Neural cell (in vitro differentiated cells): ENCODE data around the gene CCDC12.

Source experiments
- CTCF ChIP-seq: fragments of 450-650 bp; IDR thresholded peaks from 2 replicates; pipeline ENCODE4 v1.5.1; 2014; ENCODE audit warnings: antibody characterized with exemption, mild to moderate bottlenecking, moderate library complexity; ENCODE audit not compliant: poor library complexity, severe bottlenecking
- EP300 ChIP-seq: fragments of 450-650 bp; conservative IDR thresholded peaks from 2 replicates; pipeline ENCODE4 v1.6.1; 2014; ENCODE audit warnings: antibody characterized with exemption, mild to moderate bottlenecking, moderate library complexity; ENCODE audit not compliant: poor library complexity, severe bottlenecking
- EZH2 ChIP-seq: fragments of 200-600, 300-800 bp; shearing (Covaris generic), sonication (generic); IDR thresholded peaks from 2 replicates; pipeline ENCODE4 v1.6.1; 2014; ENCODE audit warnings: antibody characterized with exemption, low read length, borderline replicate concordance, mild to moderate bottlenecking; ENCODE audit not compliant: insufficient read depth, poor library complexity, severe bottlenecking
- POLR2AphosphoS5 ChIP-seq: IDR thresholded peaks from 2 replicates; pipeline ENCODE4 v1.6.1; 2012
- SMC3 ChIP-seq: fragments of 450-650 bp; conservative IDR thresholded peaks from 2 replicates; pipeline ENCODE4 v1.6.1; 2014; ENCODE audit warnings: antibody characterized with exemption, mild to moderate bottlenecking, moderate library complexity; ENCODE audit not compliant: poor library complexity
- TAF1 ChIP-seq: IDR thresholded peaks from 2 replicates; pipeline ENCODE4 v1.6.1; 2012; ENCODE audit warnings: low read depth
- TF ChIP-seq, protein P1 (sequence below): IDR thresholded peaks from 2 replicates; pipeline ENCODE4 v1.6.1; 2012; ENCODE audit warnings: borderline replicate concordance

DNA sequence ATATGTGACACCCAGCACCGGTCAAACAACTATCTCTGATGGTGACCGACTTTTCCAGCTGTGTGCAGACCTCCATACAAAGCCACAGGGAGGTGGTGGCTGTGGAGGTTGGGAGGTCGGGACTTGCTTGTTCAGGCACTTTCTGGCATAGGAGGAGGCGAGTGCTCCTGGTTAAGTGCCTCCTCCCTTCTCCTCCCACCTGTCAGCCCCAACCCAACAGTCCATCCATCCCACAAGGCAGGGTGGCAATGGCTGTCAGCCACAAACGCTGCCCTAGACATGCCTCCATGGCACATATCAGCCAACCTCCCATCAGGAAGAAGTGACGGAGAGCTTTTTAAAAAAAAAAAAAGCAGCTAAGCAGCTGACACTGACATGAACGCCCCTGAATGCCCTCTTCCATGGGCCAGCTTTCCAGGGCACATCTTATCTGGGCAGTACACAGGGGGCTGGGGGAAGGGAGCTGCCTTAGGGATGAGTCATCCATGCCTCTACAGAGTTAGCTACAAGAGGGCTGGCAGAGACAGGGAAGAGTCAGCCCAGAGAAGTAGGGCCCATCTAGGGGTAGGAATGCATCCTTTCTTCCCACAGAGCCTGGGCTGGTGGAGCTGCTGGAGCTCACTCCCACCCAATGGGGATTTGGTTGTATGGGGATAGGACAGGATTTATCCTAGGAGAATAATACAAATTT, 41.2 kb downstream of the CCDC12 start:
- TF ChIP-seq CTCF (no peak), SMC3 (no peak), EZH2 (no peak), POLR2AphosphoS5 (no peak), TAF1 (no peak), EP300 (no peak)
- TF ChIP-seq, protein P1, sequence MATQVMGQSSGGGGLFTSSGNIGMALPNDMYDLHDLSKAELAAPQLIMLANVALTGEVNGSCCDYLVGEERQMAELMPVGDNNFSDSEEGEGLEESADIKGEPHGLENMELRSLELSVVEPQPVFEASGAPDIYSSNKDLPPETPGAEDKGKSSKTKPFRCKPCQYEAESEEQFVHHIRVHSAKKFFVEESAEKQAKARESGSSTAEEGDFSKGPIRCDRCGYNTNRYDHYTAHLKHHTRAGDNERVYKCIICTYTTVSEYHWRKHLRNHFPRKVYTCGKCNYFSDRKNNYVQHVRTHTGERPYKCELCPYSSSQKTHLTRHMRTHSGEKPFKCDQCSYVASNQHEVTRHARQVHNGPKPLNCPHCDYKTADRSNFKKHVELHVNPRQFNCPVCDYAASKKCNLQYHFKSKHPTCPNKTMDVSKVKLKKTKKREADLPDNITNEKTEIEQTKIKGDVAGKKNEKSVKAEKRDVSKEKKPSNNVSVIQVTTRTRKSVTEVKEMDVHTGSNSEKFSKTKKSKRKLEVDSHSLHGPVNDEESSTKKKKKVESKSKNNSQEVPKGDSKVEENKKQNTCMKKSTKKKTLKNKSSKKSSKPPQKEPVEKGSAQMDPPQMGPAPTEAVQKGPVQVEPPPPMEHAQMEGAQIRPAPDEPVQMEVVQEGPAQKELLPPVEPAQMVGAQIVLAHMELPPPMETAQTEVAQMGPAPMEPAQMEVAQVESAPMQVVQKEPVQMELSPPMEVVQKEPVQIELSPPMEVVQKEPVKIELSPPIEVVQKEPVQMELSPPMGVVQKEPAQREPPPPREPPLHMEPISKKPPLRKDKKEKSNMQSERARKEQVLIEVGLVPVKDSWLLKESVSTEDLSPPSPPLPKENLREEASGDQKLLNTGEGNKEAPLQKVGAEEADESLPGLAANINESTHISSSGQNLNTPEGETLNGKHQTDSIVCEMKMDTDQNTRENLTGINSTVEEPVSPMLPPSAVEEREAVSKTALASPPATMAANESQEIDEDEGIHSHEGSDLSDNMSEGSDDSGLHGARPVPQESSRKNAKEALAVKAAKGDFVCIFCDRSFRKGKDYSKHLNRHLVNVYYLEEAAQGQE = no peak
